ENCODE measurements around the gene CAV2.

The CAV2 gene

GRCh38 chr7:116551692-116552091 is 52.2 kb downstream of the CAV2 start:
- TF ChIP-seq EZH2 (IDR thresholded peaks at IDR 0.05; ENCODE audit: borderline replicate concordance, low read length) (no peak), CTCF (IDR thresholded peaks at IDR 0.05; ENCODE audit: low read length) (no peak)
- Histone ChIP-seq H3K9ac (ENCODE audit: low read length) (no peak overlapping the region), H3K4me2 (ENCODE audit: low read length) (no peak overlapping the region), H3K4me1 (ENCODE audit: insufficient read depth, low read length, severe bottlenecking) (no peaks in the 10 kb centered on the region), H3K4me3 (ENCODE audit: low read depth, low read length, poor library complexity, severe bottlenecking) (no peak overlapping the region), H2AFZ (ENCODE audit: low read length) (no peak overlapping the region), H3K27me3 (ENCODE audit: insufficient read depth, low read length) (no peaks in the 10 kb centered on the region), H3K36me3 (ENCODE audit: insufficient read depth, low read length) (no peaks in the 10 kb centered on the region), H3F3A (ENCODE audit: insufficient read depth, low read length) (no peaks in the 10 kb centered on the region), H3K9me3 (ENCODE audit: low read length) (no peaks in the 10 kb centered on the region), H3K9me2 (ENCODE audit: low read depth, low read length) (no peaks in the 10 kb centered on the region), H4K20me1 (ENCODE audit: insufficient read depth, low read length) (no peaks in the 10 kb centered on the region), H3K27ac (ENCODE audit: low read depth, low read length, poor library complexity, severe bottlenecking) (no peak overlapping the region), H3K79me2 (ENCODE audit: insufficient read depth, low read length) (no peaks in the 10 kb centered on the region)

- Histone ChIP-seq H3K4me2 (ENCODE audit: low read length) (no peak overlapping the region), H3K27ac (ENCODE audit: low read depth, low read length, poor library complexity, severe bottlenecking) (no peak overlapping the region), H3K79me2 (ENCODE audit: insufficient read depth, low read length) (no peaks in the 10 kb centered on the region), H3K4me1 (ENCODE audit: insufficient read depth, low read length, severe bottlenecking) (no peaks in the 10 kb centered on the region), H3K9me3 (ENCODE audit: low read length) (no peaks in the 10 kb centered on the region), H3K4me3 (ENCODE audit: low read depth, low read length, poor library complexity, severe bottlenecking) (no peak overlapping the region), H3F3A (ENCODE audit: insufficient read depth, low read length) (no peaks in the 10 kb centered on the region), H3K9ac (ENCODE audit: low read length) (no peak overlapping the region), H2AFZ (ENCODE audit: low read length) (no peak overlapping the region), H3K9me2 (ENCODE audit: low read depth, low read length) (no peaks in the 10 kb centered on the region), H3K27me3 (ENCODE audit: insufficient read depth, low read length) (no peaks in the 10 kb centered on the region), H4K20me1 (ENCODE audit: insufficient read depth, low read length) (no peaks in the 10 kb centered on the region), H3K36me3 (ENCODE audit: insufficient read depth, low read length) (no peaks in the 10 kb centered on the region)
- no peak for TF ChIP-seq CTCF (IDR thresholded peaks at IDR 0.05; ENCODE audit: low read length)
- no peak for TF ChIP-seq EZH2 (IDR thresholded peaks at IDR 0.05; ENCODE audit: borderline replicate concordance, low read length)
Observed at GRCh38 chr7:116552602-116553001, 53.1 kb downstream of the CAV2 start.

- Histone ChIP-seq H3K9ac (ENCODE audit: low read length) (no peak overlapping the region), H3K36me3 (ENCODE audit: insufficient read depth, low read length) (no peaks in the 10 kb centered on the region), H3K4me2 (ENCODE audit: low read length) (no peak overlapping the region), H3K9me3 (ENCODE audit: low read length) (no peaks in the 10 kb centered on the region), H3K4me1 (ENCODE audit: insufficient read depth, low read length, severe bottlenecking) (no peaks in the 10 kb centered on the region), H3K27me3 (ENCODE audit: insufficient read depth, low read length) (no peaks in the 10 kb centered on the region), H3K9me2 (ENCODE audit: low read depth, low read length) (no peaks in the 10 kb centered on the region), H3F3A (ENCODE audit: insufficient read depth, low read length) (no peaks in the 10 kb centered on the region), H3K4me3 (ENCODE audit: low read depth, low read length, poor library complexity, severe bottlenecking) (no peak overlapping the region), H4K20me1 (ENCODE audit: insufficient read depth, low read length) (no peaks in the 10 kb centered on the region), H3K27ac (ENCODE audit: low read depth, low read length, poor library complexity, severe bottlenecking) (no peak overlapping the region), H3K79me2 (ENCODE audit: insufficient read depth, low read length) (no peaks in the 10 kb centered on the region), H2AFZ (ENCODE audit: low read length) (no peak overlapping the region)
- TF ChIP-seq CTCF (IDR thresholded peaks at IDR 0.05; ENCODE audit: low read length) = no peak
- no peak for TF ChIP-seq EZH2 (IDR thresholded peaks at IDR 0.05; ENCODE audit: borderline replicate concordance, low read length)
Observed at GRCh38 chr7:116553168-116553964, 53.8 kb downstream of the CAV2 start.
